ENCODE measurements around the gene NFATC1.

- TF ChIP-seq CTCF (IDR thresholded peaks at IDR 0.05; ENCODE audit: low read depth, low read length) (no peak), EZH2phosphoT487 (IDR thresholded peaks at IDR 0.05; ENCODE audit: low read depth) (no peak)
These were observed 150.0 kb downstream of the NFATC1 start for GRCh38 chr18:79545736-79546171.

Measured in OCI-LY3 (cell line).